NCI-H2227 (cell line): ENCODE measurements around the gene OTUD3.
"Not testable (repeated sequence)": the region's sequence is repeated elsewhere in the genome, so short reads cannot be mapped to it uniquely, and the experiment has no call there.

Experiments
- DNase-seq: peaks from one replicate; lab custom pipeline; 2025; ENCODE audit not compliant: unreplicated experiment; lab: John Stamatoyannopoulos, UW

The OTUD3 gene

DNA sequence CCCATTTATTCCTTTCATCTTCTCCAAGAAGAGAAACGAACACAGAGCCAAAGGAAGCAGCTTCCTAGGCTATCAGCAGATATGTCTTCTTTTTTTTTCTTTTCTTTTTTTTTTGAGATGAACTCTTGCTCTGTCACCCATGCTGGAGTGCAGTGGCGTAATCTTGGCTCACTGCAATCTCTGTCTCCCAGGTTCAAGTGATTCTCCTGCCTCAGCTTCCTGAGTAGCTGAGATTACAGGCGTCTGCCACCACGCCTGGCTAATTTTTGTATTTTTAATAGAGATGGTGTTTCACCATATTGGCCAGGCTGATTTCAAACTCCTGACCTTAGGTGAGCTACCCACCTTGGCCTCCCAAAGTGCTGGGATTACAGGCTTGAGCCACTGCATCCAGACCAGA is 13.6 kb upstream of the OTUD3 start:
- DNase-seq, result not testable (repeated sequence)

DNA sequence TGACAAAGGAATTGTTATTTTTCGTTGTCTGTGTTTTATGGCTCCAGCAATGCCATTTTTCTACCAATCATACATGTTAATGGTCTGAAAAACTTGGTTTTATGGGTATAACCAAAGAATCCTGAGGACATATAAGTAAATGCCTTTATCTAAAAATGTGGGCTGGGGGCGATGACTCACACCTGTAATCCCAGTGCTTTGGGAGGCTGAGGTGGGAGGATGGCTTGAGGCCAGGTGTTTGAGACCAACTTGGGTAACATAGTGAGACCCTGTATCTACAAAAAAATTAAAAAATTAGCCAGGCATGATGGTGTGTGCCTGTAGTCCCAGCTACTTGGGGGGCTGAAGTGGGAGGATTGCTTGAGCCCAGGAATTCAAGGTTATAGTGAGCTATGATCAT is 12.7 kb upstream of the OTUD3 start:
- DNase-seq, result not testable (repeated sequence)

DNA sequence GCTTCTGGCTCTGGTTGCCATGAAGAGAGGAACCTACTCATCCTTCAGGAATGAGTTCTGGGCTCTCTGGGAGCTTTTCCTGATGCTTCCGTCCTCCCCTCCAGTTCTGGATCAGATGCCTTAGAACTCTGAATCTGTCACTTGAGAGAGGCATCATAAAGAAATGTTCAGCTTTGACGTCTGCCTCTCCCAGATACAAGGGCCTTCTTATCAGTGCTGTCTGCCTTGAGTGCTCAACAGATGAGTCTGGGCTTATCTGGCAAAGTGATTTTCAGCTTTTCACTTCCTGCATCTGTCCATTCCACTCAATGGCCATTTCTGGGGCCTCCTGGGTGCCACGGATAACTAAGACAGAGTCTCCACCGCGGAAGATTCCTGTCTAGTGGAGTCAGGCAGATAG is 12.3 kb upstream of the OTUD3 start:
- no peak for DNase-seq

DNA sequence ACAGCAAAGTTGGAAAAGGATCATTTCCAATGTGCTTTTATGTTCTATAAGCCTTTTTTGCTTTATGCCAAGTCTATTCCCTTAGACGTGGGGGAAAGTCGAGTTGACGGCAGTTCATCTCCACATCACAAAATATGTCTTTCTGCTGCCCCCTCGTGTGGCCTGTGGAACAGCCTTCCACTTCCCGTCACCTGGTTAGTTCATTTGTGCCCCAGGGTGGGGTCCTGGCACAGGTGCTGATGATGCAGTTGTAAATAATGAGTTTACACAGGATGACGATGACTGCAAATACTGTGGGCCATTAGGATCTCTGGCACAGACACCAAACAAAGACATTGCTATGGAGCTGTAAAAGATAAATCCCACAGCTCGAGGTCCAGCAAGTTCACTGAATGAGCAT is 10.0 kb upstream of the OTUD3 start:
- no peak for DNase-seq

DNA sequence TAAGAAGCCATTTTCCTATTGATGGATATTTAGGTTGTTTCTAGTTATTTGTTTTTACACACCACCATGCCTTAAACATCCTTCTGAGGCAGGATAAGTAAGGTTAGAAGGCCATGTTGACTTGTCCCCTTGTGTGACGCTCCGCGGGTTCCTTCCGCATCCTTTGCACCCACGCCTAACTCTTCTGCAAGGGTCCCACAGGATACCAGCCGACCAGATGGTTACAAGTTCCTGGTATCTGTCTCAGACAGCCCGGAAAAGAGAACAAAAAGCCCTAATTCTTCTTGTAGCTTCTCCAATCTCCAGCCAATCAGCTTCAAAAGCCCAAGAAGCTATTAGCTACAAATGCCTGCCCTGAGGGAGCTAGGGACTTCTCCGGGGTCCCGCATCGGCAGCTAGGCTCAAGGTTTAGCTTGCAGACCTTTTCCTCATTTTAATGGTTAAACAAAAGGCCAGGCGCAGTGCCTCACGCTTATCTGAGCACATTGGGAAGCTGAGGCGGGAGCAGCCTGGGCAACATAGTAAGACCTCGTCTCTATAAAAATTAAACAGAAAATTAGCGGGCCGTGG is 4.9 kb upstream of the OTUD3 start:
- no peak for DNase-seq

DNA sequence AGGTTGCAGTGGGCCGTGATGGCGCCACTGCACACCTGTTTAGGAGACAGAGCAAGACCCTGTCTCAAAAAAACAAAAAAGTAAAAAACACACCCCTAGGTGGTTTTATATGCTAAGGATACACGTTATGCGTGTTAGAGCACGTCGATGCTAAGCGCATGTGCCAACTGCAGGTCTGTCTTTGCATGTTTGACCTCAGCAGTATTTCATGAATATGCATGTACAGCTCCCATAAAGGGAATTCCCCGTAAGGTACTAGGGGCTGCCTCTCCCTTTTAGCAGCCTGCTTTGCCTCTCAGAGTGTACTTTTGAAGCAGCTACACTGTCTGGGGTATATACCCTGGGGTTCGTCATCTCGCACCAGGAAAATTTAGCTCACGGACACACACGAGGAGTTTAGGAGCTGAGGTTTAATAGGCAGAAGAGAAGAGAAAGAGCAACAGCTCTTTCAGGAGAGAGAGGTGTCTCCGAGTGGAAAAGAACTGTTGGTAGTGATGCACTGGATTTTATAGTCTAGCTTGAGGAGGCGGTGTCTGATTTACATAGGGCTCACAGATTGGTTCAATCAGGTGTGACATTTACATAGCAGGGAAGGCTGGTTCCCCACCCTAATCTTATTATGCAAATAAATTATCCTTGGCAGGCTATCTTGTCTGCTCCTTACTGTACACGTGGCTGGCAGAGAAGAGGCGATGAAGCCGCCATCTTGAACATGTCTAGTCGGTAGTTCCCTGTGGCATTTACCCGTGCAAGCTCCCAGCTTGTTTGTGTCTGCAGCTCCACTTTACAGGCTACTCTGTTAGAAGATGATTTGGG is 4.2 kb upstream of the OTUD3 start:
- DNase-seq, result no peak

DNA sequence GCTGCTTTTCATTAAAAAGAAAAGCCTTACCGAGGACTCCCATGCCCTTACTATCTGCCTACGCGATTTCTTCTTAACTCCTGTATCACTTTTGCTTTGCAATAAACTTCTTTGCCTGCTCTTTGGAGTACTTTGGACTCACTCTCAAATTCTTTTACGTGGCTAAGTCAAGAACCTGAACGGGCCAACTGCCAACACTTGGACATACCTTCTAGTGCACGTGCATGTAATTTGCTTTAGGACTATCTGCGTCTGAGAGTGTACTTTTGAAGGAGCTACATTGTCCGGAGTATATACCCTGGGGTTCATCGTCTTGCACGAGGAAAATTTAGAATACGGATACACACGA is 3.6 kb upstream of the OTUD3 start:
- no peak for DNase-seq

DNA sequence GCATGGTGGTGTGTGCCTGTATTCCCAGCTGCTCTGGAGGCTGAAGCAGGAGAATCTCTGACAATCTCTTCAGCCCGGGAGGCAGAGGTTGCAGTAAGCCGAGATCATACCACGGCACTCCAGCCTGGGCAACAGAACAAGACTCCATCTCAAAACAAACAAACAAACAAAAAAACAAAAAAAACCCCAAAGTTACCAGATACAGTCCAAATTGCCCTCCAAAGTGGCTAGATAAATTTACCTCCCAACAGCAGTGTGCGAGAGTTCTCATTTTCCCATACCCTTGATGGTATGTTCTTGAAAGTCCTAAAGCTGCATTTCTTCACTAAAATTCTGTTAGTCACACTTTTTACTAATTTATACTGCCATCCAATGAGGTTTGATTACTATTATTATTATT is 3.0 kb upstream of the OTUD3 start:
- DNase-seq, result no peak

DNA sequence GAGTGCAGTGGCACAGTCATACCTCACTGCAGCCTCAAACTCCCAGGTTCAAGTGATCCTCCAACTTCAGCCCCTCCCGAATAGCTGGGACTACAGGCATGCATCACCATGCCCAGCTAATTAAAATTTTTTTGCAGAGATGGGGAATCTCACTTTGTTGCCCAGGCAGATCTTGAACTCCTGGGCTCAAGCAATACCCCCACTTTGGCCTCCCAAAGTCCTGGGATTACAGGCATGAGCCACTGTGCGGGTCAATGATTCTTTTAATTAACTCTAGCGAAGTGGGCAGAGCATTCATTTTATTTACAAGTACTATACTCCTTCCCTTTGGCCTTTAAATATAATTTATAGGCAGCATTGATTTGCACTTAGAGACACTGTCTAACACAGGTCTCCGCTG is 2.5 kb upstream of the OTUD3 start:
- no peak for DNase-seq

DNA sequence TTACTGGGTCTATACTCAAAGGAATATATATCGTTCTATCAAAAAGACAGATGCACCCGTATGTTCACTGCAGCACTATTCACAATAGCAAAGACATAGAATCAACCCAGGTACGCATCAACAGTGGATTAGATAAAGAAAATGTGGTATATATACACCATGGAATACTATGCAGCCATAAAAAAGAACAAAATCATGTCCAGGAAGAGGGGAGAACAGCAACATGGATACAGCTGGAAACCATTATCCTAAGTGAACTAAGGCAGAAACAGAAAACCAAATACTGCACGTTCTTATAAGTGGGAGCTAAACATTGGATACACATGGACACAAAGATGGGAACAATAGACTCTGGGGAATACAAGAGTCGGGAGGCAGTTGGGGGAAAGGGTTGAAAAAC is 1.4 kb upstream of the OTUD3 start:
- not testable (repeated sequence) for DNase-seq

DNA sequence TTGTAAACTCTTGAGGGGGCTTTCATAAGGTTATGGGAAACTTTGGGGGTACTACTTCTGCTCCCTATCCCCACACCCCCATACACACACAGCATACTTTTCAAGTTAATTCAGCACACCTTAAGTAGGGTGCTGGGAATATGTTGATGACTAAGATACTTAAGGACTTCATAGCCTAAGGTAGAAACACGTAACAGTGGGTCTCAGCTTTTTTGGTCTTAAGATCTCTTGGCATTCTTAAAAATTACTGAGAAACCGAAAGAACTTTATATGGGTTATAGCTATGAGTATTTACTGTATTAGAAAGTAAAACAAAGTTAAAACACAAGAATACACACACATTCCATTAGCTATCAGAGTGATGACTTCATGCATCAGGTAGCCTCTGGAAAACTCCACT is 2.1 kb downstream of the OTUD3 start:
- DNase-seq, result no peak

DNA sequence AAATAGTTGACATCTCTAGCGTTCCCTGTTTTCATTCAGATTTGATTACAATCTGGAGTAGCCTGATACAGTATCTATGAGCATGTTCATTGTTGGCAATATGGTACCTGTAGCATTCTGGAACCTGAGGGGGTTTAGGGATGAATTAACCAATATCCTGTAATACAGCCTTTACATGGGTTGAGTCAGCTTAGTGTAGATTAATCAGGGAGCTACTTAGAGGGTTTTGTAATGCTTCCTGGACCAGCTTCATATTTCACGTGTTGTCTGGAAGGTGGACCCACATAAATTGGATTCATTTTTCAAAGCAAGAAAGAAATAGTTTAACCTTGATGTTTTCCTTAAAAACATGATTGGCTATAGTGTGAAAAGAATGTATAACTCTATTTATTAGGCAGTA is 3.6 kb downstream of the OTUD3 start:
- no peak for DNase-seq

DNA sequence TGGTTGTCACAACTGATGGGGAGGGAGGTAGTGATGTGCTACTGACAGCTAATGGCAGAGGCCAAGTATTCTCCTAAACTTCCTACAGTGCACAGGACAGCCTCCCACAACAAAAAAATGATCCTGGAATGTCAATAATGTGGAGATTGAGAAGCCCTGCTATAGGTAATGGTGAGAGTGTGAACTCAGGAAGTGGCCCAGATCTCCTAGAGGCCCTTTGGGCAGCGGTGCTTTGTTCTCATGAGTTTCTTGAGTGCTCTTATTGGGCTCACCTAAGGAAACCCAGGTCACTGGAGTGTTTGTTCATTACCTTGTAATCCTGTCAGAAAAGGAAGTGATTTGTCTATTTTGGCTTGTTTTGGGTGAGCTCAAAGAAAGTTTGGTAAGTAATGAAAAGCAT is 5.9 kb downstream of the OTUD3 start:
- no peak for DNase-seq

DNA sequence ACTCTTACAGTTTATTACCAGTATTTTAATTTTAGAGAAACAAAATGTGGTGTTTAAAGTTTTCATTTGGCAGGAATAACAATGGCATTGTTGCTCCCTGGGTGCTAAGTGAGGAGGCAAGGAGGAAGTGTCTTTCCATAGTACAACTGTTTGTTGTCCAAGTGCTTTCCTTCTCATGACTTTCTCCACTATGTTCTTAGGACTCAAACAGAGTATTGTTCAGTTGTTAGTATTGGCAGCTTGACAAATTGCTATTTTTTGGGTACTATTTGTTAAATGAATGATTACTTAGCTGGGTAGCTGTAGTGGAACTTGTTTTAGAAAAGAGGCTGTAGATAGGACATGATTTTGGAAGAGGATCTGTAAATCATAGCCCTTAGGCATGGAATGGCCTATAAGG is 7.5 kb downstream of the OTUD3 start:
- DNase-seq, result no peak

DNA sequence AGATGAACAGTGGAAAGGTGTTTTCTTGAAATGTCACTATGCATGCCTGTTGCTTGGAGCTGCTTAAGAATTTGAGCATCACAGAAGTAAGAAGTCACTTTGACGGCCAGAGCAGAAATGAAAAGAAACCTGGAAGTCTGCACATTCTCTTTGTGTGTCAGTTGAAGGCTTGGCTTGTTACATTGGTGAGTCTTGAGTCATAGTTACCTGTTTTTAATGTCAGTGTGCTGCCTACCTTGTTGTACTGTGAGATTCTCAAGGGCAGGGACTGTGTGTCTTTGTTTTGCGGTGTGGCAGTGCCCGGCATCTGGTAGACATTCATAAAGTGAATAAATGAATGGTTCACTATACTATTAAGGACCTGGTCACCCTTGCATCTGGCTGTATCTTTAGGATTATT is 9.9 kb downstream of the OTUD3 start:
- no peak for DNase-seq

DNA sequence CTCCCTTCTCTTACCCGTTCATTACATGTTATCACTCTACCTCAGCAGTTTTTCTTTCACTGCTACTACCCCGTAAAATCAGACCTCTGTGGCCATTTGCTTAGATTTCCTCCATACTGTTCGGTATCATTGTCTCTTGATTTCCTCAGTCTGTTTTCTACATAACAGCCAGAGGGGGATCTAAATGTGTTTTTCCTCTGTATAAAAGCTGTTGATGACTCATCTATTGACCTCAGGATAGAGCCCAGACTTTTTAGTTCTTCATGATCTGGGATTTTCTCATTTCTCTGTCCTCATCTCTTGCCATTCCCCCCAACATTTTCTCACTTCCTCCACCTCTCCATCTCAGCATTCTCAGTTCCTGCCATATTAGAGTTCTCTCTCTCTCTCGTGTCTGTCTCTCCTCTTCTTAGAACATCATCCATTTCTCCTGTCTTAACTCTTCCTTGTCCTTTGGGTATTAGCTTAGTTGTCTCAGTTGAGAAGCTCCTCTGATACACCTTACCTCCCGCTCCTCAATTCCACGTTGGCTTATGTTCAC is 10.5 kb downstream of the OTUD3 start:
- no peak for DNase-seq

DNA sequence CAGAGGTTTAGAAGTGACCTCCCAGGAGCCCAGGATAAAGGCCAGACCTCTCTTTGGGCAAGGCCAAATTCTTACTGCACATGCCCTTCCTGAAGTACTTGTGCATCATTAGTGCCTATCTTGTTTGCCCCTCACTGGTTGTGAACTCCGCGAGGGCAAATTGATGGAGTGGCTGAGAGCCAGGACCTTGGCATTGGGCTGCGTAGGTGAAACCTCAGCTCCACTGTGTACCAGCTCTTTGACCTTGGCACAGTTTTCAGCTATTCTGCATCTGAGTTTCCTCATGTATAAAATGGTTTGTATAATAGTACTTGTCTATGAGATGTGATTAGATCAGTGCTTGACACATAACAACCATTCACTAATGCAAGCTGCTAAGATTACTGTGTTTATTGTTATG is 11.5 kb downstream of the OTUD3 start:
- no peak for DNase-seq

DNA sequence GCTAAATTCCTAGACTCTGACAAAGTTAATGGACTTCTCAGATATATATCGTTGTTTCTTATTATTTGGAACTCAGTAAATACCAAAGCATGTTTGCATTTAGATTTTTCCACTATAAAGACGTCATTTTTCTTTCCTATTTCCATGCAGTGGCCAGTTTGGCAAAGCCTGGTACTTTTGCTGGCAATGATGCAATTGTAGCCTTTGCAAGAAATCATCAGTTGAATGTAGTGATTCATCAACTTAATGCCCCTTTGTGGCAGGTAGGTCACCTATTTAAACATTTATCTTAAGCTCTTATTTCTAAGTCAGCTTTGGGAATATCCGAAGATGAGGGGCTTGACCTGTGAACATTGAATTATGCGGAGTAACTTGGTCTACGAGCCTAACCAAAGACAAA is 12.0 kb downstream of the OTUD3 start:
- no peak for DNase-seq

DNA sequence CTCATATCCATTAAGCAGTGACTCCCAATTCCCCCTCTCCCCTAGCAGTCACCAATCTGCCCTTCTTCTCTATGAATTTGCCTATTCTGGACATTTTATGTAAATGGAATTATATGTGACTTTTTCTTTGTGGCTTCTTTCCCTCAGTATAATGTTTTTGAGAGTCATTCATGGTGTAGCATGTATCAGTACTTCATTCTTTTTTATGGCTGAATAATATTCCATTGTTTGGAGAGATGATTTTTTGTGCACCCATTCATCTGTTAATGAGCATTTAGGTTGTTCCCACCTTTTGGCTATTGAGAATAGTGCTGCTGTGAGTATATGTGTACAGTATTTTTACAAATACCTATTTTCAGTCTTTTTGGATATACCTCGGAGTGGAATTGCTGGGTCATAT is 19.5 kb downstream of the OTUD3 start:
- DNase-seq, result no peak

DNA sequence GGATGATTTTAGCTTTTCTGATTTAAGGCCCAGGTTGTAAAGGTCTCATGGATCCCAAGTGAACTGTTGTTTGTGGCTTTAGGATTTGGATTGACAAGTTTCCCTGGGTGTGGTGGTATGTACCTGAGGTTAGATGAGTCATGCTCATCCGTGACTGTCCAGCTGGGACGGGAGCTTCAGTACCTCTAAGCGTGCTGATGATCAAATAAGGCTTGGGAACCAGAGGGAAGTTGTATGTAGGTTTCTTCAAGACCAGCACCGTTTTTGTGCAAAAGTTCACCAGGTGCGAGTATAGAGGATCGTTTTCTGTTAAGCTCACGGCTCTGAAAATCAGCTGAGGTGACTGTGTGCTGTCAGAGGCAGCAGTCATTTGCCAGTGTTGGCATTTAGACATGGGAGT is 21.4 kb downstream of the OTUD3 start:
- no peak for DNase-seq

DNA sequence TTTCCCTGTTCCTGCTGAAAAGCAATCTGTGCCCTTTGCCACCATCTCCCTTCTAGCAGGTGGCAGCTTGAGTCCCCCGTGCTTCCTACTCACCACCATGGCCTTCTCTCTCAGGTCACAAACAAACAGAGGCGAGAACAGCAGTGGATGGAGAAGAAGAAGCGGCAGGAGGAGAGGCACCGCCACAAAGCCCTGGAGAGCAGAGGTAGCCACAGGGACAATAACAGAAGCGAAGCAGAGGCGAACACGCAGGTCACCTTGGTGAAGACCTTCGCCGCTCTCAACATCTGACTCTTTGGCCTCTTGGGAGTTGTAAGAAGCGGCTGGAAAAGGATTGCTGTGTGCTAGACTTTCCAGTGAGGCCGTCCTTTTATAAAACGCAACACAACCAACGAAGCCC is 25.3 kb downstream of the OTUD3 start:
- no peak for DNase-seq

DNA sequence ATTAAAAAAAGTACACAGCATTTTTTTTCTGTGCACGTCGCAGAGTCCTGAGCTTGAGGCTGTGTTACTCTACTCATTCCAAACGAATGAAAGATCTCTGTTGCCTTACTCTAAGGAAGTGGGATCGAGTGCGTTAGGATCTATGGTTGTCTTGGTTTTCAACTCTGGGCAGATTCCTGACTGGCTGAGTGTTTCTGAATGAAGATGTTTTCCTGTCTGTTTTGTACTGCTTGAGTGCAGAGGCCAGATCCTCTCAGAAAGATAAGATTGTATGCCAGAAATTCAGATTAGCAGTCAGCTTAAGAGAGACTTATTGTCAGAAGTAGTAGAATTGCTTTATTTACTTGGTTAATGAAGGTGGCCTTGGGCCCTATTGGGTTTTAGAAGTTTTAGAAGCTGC is 27.2 kb downstream of the OTUD3 start:
- no peak for DNase-seq

DNA sequence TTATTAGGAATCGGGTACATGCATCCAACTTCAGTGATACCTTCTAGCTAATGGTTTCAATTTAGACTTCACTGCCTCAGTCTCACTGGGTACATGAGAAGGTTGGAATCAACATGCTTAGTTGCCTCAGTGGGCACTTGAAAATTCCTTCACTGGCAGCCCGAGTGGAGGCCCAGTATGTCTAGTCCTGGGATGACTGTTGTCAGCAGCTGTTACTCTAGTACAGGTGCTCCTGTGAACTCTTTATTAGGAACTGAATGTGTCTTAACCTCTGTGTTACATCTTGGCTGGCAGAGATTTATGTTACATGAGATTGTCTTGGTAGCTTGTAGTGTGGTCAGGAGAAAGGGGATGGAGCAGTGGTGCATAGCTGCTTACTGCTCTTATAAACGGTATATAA is 27.8 kb downstream of the OTUD3 start:
- no peak for DNase-seq
